IPS-18c (cell line): Measurements from ENCODE around the gene POLE.

Experiments
- H3K4me3 ChIP-seq: 2 replicates; pipeline ENCODE4 v1.7.0; 2013; ENCODE audit warnings: low read depth, mild to moderate bottlenecking, low read length, moderate library complexity; ENCODE audit not compliant: insufficient read depth
- H3K9me3 ChIP-seq: one replicate; pipeline ENCODE4 v1.6.1; 2013; ENCODE audit warnings: mild to moderate bottlenecking, low read length, moderate library complexity; ENCODE audit not compliant: control insufficient read depth, insufficient read depth

POLE gene

DNA sequence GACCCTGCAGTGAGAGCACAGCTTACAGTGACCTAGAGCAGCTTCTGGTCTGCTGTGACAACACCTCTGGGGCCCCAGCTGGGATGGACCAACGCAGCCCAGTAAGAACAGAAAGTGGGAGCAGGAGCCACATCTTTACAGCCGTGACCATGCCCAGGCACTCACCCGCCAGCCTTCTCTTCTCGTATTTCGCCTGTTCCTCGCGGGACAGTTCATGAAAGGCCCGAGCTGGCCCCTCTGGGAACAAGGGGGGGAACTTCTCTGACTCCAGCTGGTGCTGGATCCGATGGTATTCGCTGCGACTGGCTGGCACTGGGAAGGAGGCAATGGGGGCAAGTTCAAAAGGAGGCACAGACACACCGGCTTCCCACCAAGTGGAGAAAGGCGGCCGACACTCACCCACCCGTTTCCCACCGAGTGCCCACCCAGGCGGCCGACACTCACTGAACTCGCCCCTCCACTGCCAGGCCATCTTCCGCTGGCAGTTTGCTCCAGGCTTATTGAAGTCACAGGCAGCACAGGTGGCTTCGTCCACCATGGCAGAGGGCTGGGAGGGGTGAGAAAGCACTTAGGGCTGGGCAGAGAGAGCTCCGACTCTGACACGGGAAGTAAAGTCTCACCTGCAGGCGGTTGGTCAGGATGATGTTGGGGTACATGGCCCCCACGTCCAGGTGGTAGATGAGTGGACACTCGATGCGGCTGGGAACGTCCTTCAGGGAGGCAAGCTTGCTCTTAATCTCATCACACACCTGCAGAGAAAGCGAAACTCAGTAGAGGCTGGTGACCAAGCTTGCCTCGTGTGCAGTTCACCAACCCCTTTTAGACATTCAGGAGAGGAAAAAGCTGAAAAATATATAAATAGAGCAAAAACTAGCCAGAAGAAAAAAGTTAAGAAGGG, 18.7 kb downstream of the POLE start:
- Histone ChIP-seq H3K4me3 (no peak overlapping the region), H3K9me3 (no peaks in the 10 kb centered on the region)

DNA sequence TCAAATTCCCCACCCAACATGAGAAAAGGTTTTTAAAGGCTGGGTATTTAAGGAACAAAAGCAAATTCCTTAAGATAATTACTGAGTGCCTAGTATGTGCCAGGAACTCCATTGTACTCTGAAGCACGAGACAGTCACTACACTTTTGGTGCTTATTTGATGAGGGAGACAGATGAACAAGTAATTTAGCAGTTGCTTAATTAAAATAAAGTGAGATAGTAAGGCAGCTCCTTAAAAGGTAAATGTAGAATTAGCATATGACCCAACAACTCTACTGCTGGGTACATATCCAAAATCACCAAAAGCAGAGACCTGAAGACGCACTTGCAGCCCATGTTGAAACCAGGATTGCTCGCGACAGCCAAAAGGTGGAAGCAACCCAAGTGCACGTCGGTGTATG, 21.3 kb downstream of the POLE start:
- H3K9me3 ChIP-seq, result no peaks in the 10 kb centered on the region
- H3K4me3 ChIP-seq, result no peak overlapping the region

DNA sequence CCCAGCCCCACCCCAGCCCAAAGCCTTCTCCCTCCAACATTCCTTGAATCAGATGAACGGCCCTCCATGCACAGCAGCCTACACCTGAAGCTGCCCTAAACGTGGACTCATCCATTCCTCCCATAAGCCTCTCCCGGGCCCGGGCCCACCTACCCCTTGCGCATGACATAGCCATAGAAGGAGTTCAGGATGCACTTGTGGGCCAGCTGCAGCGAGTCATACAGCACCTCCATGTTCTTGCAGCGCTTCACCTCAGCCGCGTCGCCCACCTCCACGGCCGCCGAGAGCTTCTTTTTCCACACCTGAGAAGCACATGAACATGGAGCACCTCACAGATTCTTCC, 22.0 kb downstream of the POLE start:
- Histone ChIP-seq H3K4me3 (no peak overlapping the region), H3K9me3 (no peaks in the 10 kb centered on the region)

DNA sequence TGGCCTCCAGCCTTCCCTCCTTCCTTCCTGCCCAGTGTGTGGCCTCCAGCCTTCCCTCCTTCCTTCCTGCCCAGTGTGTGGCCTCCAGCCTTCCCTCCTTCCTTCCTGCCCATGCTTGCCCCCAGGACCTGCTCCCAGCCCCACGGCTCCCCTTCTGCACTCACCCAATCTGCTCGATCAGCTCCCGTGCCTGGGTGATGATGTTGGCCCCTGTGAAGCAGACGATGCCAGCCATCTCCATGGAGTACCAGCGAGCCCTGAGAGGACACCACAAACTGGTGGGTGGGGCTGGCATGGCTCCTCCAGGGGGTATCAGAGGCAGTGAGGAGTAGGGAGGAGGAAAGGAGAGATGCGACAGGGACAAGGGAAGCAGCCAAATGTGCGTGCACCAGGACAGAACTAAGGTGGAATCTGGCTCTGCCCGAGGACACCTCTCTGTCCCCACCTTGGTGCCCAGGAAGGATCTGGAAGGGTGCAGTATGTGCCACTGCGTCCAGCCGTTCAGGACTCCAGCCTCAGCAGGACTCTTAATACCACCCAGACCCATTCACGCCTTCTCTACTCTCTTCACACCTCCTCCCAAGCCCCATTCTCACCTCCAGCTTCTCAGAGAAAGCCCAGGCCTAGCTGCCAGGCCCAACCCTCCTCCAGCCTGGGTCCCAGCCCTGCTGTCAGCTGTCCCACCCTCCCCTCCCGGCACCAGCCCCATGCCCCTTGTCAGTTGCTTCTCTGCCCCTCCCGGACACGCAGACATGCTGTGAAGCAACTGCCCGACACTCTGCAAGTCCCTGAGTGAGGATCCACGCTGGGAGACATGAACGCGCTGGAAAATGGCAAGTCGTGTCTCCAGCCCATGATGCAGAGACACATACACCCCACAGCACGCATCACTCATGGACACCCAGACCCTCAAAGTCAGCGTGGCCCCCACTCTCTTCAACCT, 22.7 kb downstream of the POLE start:
- Histone ChIP-seq H3K4me3 (no peak overlapping the region), H3K9me3 (no peaks in the 10 kb centered on the region)

DNA sequence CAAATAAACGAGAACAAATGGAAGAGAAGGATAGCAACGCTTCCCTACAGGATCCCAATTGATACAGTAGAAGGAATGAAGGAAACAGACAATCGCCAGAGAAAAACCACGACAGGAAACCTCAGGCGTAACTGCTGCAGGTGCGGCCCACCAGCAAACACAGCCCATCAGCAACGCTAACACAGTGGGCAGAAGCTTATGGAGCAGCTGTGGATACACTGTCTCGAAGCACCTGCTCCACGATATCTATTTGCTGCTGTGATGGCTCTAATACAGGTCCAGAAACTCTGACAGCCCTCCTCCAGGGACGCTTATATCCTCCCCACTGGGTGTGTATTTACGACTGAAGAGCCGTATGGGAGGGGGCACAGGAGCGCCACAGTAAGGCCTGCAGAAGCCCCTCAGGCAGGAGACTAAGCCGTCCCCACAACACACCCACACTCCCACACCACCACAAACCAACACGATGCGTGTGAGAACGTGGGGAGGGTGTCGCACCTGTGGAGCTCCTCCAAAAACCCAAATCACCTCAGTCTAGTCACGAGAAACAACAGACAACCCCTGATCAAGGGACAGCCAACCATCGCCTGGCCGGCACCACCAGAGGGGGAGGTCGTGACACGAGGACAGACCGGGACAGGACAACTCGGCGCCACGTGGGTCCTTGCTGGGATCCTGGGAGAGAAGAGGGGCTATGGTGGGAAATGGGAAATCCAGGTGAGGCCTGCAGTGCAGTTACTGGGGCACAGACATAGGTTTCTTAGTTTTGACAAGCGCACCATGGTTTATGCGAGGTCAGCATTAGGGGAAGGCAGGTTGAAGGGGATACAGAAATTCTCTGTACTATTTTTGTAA, 24.0 kb downstream of the POLE start:
- no peak overlapping the region for H3K4me3 ChIP-seq

DNA sequence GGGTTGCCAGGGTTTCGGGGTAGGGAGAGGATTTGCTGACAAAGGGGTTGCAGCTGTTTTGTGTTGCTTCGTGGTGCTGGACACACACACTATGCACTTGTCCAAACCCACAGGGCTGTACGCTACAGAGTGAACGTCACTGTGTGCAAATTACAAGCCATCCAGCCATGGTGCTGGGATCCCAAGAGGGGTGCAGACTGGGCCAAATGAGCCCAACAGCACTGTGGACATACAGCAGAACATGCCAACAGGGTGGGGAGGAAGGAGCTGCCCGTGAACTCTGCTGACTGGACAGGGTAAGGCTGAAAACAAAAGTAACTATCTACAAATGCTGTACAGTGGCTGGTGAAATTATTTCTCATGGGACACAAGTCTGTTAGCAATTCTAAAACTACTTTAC, 25.2 kb downstream of the POLE start:
- H3K4me3 ChIP-seq, result no peak overlapping the region
- no peaks in the 10 kb centered on the region for H3K9me3 ChIP-seq

More for the DNA sequence above, 24.0 kb downstream of the POLE start:
- H3K9me3 ChIP-seq, result no peaks in the 10 kb centered on the region

DNA sequence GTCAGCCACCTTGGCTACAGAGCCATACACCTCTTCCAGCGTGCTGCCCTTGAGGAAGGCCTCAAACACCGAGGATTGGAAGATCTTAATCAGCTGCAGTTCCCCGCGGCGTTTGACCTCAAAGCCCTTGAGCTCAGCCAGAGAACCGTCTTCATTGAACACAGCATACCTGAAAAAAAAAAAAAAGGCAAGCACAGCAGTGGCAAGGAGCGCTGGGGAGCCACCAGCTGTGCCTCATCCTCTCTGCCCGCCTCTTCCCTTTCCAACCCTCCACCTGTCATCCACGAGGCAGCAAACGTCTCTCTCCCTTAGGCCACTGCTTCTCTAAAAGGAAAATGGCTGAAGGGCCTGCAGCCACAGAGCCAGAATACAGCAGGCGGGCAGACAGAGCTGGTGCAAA, 26.1 kb downstream of the POLE start:
- Histone ChIP-seq H3K4me3 (no peak overlapping the region), H3K9me3 (no peaks in the 10 kb centered on the region)

DNA sequence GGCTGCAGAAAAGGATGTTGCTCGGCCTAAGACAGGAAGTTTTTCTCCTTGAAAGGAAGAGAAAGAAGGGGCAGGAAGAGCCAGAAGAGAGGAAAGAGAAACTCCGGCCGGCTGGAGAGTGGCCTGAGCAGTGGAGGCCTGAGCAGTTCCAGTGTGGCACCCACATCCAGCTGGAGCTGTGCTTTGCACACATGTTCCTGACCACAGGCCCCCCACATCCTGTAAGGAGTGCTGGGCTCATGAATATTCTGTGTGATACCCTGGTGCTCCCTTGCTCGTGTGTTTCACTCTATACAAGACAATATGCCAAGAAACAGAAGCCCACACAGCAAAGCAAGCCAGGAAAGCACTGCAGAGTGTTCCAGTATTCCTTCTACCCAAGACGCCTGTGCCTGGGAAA, 27.1 kb downstream of the POLE start:
- Histone ChIP-seq H3K4me3 (no peak overlapping the region), H3K9me3 (no peaks in the 10 kb centered on the region)

DNA sequence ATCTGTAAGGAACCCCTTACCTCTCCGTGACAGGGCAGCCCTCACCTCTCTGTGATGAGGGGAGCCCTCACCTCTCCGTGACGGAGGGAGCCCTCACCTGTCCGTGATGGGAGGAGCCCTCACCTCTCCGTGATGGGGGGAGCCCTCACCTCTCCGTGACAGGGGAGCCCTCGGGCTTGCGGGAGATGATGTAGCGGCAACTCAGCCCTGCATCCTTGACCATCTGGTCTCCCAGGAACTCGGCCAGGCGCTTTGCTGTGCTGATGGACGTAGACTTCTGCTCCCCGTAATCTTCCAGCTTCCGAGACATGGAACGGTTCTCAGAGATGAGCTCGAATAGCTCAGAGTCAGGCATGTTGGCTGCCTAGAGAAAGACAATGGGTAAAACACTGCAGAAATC, 28.0 kb downstream of the POLE start:
- Histone ChIP-seq H3K4me3 (no peak overlapping the region), H3K9me3 (no peaks in the 10 kb centered on the region)

DNA sequence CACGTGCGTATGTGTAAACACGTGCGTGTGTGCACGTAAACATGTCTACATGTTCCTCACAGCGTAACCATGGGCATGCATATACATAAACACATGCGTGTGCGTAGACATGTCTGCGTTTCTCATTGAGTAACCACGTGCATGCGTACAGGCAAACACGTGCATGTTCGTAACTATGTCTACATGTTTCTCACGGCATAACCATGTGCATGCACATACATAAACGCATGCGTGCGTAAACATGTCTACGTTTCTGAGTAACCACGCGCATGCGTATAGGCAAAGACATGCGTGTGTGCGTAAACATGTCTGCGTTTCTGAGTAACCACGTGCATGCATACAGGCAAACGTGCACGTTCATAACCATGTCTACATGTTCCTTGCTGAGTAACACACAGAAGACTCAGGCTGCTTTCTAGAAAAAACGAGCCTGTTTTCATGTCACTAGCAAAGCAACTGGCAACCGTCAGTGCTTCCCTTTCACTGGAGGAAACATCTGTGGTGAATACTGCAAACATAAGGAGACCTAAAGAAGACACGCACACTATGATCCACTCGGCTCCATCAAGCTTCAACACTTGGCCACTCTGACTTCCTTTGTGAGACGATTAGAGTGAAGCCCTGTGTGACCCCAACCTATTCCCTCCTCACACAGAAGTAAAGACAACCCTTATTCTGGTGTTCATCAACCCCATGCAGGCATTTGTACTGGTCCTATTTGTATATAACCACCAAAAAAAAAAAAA, 28.8 kb downstream of the POLE start:
- Histone ChIP-seq H3K4me3 (no peak overlapping the region), H3K9me3 (no peaks in the 10 kb centered on the region)

DNA sequence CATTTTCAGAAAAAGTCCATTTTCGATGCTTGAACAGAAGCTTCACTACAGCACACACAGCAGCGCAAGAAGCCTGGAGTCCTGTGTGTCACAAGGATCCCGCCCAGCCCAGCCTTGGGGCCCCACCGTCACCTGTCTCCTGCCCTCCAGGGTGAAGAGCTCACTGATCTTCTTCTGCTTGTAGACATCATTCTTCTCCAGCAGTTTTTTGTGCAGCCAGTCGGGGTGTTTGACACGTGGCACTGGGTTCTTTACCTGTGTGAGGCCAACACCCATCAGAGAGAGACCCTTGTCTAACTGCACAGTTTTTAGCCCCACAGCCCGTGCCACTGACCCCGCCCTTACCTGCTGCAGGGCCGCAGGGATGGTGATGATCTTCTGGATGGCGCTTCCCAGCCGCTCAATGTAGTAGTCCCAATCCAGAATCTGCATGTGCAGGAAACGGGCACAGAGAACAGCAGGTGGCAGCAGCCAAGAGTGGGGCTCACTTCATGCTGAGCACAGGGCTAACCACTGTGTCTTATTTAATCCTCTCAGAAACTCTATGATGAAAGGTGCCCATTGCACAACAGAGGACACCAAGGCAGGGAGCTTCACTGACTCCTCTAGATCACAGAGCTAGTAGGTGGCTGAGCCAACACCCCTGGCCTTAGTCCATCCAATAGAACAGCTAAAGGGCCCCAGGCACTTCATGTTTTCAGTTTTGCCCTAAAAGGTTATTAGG, 30.0 kb downstream of the POLE start:
- H3K9me3 ChIP-seq, result no peaks in the 10 kb centered on the region
- no peak overlapping the region for H3K4me3 ChIP-seq

DNA sequence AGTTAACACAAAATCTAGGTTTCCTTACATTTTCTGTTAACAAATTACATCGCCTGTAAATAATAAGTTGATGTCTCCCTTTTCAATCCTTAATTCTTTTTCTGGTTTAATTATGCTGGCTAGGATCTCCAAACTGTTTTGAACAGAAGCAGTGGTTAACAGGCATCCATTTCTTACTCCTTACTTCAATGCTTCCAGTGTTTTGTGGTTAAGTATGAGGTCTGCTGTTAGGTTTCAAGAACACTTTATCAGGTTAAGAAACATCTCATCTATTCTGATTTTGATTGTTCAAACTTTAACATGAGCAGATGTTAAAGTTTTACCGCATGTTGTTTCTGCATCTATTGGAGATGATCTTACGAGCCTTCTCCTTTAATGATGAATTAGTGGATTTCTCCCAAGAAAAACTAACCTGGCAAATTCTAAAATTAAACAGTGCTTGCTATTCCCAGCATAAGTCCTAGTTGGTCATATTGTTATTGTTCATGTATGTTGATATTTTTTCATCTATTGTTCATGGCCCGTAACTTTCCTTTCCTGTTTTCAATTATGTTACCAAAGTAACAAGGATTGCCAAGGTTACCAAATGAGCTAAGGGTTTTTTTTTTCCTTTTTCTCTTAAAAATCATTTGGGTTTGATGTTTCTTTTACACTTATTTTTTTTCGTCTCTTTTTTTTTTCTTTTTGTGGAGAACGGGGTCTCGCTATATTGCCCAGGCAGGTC, 33.4 kb downstream of the POLE start:
- H3K4me3 ChIP-seq, result no peak overlapping the region

DNA sequence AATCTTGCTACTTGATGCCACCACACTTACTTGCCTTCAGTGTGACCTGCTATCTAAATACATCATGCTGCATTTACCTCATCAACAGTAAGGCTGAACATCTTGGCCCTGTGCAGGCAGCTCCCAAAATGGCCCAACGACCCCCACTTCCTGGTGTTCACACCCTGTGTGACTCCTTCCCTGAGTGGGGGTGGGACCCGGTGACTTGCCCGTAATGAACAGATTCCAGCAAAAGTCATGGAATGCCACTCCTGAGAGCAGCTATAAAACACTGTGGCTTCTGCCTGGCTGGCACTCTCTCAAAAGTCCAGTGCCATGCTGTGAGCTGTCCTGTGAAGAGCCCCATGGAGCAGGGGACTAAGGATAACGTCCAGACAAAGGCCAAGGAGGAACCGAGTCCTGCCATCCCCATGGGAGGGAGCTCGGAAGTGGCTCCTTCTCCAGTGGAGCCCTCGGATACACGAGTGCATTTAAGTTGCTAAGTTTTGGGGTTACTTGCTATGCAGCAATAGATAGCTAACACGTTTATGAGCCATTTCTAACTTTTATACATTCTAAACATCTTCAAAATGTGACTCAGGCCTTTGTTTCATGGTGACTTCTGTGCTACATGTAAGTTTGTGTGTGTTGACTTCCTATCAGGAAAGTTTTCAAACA, 35.6 kb downstream of the POLE start:
- H3K9me3 ChIP-seq, result no peaks in the 10 kb centered on the region
- H3K4me3 ChIP-seq, result no peak overlapping the region

More for the DNA sequence above, 33.4 kb downstream of the POLE start:
- H3K9me3 ChIP-seq, result no peaks in the 10 kb centered on the region

DNA sequence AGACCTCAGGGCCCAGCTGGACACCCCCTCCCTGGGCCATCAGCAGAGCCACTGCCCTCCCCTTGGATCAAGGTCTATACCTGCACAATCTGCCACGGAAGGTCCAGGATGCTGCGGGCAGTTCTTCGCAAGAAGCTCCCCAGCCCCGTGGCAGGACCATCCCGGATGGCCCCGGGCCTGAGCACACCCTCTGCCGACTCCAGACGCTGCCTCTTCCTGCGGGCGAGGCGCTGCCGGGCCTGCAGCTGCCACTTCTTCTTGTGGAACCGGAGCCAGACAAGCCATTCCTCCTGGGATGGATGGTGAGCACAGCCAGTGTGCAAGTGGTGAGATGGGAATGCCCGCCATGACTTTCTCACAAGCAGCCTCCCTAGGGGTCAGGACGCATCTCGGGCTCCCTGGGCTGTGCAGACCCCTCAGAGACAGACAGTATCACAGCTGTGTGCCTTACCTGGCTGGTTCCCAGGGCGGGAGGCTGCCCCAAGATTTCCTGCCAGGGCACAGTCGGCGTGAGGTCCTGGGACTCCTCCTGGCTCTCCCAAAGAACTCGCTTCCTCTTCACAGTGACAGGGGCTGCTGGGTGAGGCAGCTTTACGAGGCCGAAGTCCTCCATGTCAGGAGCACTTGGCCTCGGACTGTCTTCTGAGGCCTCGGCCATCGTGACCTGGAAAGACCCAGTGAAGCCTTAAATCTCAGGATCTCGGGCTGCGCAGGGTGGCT, 37.8 kb downstream of the POLE start:
- Histone ChIP-seq H3K4me3 (no peak overlapping the region), H3K9me3 (no peaks in the 10 kb centered on the region)
